HG02938 (cell line): Measurements from ENCODE around the gene RETREG1.
"Not testable (repeated sequence)": the region's sequence is repeated elsewhere in the genome, so short reads cannot be mapped to it uniquely, and the experiment has no call there.

Experiments
- ATAC-seq: cut with Tn5 transposase; IDR thresholded peaks from one replicate; pipeline ENCODE4 v1.9.1; 2021; ENCODE audit warnings: mild to moderate bottlenecking, moderate library complexity; ENCODE audit not compliant: unreplicated experiment

The RETREG1 gene

DNA sequence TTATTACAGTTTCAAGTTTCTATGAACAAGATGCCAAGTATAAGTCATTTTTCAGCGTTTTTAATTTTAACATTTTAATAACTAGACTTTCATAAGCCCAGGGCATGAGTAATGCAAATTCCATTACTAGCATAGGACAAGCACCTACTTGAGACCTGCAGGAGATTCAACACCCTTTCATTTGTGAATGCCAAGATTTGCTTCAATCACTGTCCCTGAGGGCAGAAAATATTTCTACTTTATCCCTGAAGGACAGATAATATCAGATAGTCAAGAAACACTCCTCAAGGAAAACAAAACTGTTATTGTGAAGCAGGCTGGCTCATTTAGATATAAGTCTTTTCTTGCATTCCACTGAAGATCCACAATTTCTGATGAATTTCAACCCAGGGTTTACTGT lies 123.5 kb downstream of the RETREG1 start:
- no peak for ATAC-seq

- ATAC-seq = no peak
Observed at GRCh38 chr5:16492398-16493140, 124.2 kb downstream of the RETREG1 start.

DNA sequence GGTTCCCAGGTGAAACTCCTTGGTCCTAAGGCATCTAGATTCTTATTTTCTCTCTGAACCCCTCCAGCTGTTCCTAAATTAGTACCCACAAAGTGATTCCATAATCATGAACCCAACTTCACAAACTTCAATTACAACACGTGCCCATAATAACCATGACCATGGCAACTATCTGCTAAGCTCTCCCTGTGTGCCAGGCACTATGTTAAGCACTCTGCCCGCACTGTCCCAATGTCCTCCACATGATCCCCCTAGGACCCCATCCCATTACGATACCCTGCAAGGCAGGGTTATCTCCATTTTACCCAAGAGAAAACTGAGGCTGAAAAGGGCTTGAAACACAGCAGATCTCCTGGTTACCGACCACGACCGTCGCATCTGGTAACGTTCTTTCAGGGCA lies 125.9 kb downstream of the RETREG1 start:
- no peak for ATAC-seq

DNA sequence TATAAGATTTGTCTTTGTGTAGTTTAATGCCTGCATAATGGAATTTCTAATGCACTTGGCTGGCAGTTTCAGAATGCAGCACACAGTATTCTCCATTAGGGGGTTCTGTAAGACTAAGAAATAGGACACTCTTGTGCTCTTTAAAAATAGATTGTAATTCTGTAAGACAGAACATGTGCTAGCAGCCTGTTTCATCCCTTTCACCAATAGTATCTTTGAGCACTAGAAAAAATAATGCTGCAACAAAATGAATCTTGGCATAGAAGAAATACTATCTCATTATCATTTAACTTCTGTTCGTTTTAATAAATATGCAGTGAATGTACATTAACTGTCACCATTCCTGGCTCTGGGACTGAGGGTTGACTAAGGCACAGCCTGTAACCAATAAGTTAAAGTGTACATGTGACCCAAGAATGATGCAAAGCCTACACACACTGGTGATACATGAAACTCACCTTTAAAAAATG lies 127.4 kb downstream of the RETREG1 start:
- peak; percentile 65 for ATAC-seq

GRCh38 chr5:16487456-16487855 lies 129.3 kb downstream of the RETREG1 start:
- no peak for ATAC-seq

DNA sequence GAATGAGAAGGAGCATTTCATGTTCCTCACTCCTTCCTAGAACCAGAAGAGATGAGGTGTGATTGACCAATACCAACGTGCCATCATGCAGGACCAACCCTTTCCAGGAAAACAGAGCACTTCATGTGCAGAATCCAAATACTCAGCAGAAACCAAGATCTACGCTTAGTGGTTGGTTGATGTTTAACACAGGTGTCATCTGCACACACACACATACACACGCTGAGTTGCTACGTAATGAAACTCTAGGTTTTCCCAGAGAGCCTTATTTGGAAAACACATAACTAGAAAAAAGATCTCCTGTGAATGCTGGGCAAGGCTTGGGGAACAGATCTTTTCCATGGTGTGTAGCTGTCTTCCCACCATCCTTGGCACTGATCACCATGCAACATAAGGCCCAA lies 130.1 kb downstream of the RETREG1 start:
- ATAC-seq = no peak

- no peak for ATAC-seq
Observed at GRCh38 chr5:16485656-16486055, 131.1 kb downstream of the RETREG1 start.

GRCh38 chr5:16484081-16484480 lies 132.7 kb downstream of the RETREG1 start:
- no peak for ATAC-seq

- no peak for ATAC-seq
Observed at GRCh38 chr5:16483361-16483760, 133.4 kb downstream of the RETREG1 start.

DNA sequence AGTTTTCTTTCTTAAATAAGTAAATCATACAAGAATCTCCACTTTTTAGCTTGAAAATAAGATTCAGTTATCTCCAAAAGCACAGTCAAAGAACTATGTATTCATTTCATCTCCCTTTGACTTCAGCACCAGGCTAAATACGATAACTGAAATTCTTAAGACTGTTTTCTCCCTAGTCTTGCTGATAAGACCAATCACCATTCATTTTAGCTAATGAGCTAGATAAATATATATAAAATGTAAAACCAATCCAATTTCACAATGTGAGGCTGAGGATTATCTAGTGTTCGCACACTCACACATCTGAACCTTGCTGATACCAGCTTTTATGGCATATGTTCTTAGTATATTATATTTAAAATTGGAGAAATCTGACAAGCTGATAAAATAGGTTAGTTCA lies 133.9 kb downstream of the RETREG1 start:
- ATAC-seq = no peak

DNA sequence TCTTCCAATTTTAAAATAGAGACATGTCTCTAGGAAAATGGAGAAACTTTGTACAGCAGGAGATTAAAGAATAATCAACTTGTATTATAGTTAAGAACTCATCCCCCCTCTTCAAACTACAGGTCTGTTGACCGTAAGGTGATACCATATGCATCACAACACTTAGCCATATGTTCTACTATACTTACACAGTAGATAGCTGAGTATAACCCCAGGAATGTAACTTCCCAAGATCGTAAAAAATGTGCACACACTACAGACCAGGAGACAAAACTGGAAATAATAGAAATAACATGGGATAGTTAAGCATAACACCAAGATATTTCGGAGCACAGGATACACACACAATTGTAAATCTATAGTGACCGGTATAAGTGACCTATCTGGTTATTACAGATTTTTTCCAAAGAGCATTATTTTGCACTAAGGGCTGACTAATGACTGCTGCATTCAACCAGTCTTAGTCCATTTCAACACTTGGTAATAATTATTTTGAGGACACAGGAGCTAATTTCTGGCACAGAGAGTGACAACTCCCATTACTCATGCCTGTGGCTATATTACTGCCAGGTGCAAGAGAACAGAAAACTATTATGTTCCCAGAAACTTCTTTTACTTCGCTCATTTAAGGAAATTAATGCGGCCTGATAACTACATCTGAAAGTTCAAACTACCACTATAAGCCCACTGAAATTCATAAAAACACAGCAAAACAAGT lies 135.8 kb downstream of the RETREG1 start:
- ATAC-seq = no peak

DNA sequence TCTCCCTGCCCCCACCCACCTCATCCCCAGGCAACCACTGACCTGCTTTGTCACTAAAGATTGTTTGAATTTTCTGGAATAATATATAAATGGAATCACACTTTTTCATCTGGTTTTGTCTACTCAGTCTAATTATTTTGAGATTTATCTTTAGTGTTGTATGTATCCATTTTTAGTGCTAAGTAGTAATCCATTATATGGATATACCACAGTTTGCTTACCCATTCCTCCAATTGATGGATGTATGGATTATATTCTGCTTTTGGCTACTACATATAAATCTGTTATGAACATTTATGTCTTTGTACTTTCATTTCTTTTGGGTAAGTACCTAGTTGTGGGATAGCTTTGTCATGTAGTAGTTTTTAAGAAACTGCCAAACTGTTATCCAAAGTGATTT lies 136.7 kb downstream of the RETREG1 start:
- no peak for ATAC-seq

DNA sequence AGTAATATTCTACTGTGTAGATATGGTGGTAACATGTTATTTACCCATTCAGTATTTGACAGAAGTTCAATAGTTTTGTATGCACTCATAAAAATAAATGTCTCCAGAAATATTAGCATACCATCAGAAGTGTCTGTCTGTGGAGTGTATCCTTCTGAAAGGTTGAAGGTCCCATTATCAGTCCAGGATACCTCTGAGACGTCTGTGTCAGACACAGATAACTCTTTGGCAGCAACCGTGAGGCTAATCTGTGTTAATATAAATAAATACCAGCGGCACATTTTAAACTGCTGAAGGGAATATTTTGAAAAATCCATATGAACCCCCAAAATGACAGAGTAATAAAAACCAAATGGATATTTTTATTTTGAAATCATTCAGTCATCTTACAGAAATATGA lies 139.3 kb downstream of the RETREG1 start:
- ATAC-seq = no peak

- not testable (repeated sequence) for ATAC-seq
Observed at GRCh38 chr5:16476417-16476816, 140.4 kb downstream of the RETREG1 start.

DNA sequence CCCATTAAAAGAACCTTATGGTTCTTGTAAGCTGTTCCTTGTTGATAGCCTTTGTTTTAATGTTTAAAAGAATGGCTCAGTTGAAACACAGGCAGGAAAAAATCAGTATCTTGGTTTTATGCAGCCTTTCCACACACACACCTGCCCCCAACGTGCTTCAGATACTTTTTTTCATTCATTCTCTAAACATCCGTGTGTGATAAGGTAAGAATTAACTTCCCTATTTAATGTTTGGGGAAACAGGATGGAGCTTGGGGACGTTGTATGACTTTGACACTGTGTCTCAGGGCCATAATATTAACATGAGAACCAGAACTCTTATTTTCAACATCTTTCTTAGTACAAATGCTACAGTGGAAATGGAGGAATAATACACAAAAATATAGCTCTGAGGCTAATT lies 145.4 kb downstream of the RETREG1 start:
- ATAC-seq = no peak

- ATAC-seq = peak; percentile 85
Observed at GRCh38 chr5:16467363-16468219, 149.2 kb downstream of the RETREG1 start.

- ATAC-seq = peak; percentile 75
Observed at GRCh38 chr5:16465544-16466432, 151.0 kb downstream of the RETREG1 start, which contains the start of gene ZNF622. Gene ZNF622 (minus strand): TSS chr5:16465800. CDS start chr5:16465665, 135 bp downstream.

- no peak for ATAC-seq
Observed at GRCh38 chr5:16464664-16465543, 151.9 kb downstream of the RETREG1 start.

- ATAC-seq = no peak
Observed at GRCh38 chr5:16464231-16464630, 152.6 kb downstream of the RETREG1 start.
